HEK293T (cell line): Measurements from ENCODE around the gene CCT3.

ENCODE experiments used
- ARNT ChIP-seq: fragments of 450-650 bp; IDR thresholded peaks from 2 replicates; pipeline ENCODE4 v1.6.1; 2017; ENCODE audit warnings: mild to moderate bottlenecking
- BHLHE40 ChIP-seq: fragments of 450-650 bp; IDR thresholded peaks from 2 replicates; pipeline ENCODE4 v1.6.1; 2016; ENCODE audit warnings: mild to moderate bottlenecking, moderate library complexity, borderline replicate concordance
- CTBP1 ChIP-seq: fragments of 450-650 bp; IDR thresholded peaks from 2 replicates; pipeline ENCODE4 v1.6.1; 2016; ENCODE audit warnings: borderline replicate concordance
- ELF4 ChIP-seq: fragments of 450-650 bp; IDR thresholded peaks from 2 replicates; pipeline ENCODE4 v1.6.1; 2017; ENCODE audit warnings: antibody characterized with exemption
- FOXA1 ChIP-seq: fragments of 450-650 bp; IDR thresholded peaks from 2 replicates; pipeline ENCODE4 v1.6.1; 2016; ENCODE audit warnings: mild to moderate bottlenecking
- FOXK2 ChIP-seq: fragments of 450-650 bp; IDR thresholded peaks from 2 replicates; pipeline ENCODE4 v1.6.1; 2016; ENCODE audit warnings: mild to moderate bottlenecking
- SP1 ChIP-seq: fragments of 450-650 bp; IDR thresholded peaks from 2 replicates; pipeline ENCODE4 v1.6.1; 2017
- SUZ12 ChIP-seq: fragments of 450-650 bp; IDR thresholded peaks from 2 replicates; pipeline ENCODE4 v1.6.1; 2016; ENCODE audit warnings: mild to moderate bottlenecking
- TARDBP ChIP-seq: fragments of 450-650 bp; IDR thresholded peaks from 2 replicates; pipeline ENCODE4 v1.6.1; 2016
- ZNF384 ChIP-seq: fragments of 450-650 bp; IDR thresholded peaks from 2 replicates; pipeline ENCODE4 v1.6.1; 2016
- TF ChIP-seq, protein P1 (sequence below): fragments of 450-650 bp; IDR thresholded peaks from 2 replicates; pipeline ENCODE4 v1.6.1; 2016

GRCh38 chr1:156384007-156384406 is 45.9 kb upstream of the CCT3 start:
- no peak for TF ChIP-seq SP1
- no peak for TF ChIP-seq FOXK2
- no peak for TF ChIP-seq ELF4
- TF ChIP-seq BHLHE40, result no peak
- TF ChIP-seq ZNF384, result no peak
- no peak for TF ChIP-seq SUZ12
- TF ChIP-seq CTBP1, result no peak
- no peak for TF ChIP-seq FOXA1
- TF ChIP-seq, protein P1, sequence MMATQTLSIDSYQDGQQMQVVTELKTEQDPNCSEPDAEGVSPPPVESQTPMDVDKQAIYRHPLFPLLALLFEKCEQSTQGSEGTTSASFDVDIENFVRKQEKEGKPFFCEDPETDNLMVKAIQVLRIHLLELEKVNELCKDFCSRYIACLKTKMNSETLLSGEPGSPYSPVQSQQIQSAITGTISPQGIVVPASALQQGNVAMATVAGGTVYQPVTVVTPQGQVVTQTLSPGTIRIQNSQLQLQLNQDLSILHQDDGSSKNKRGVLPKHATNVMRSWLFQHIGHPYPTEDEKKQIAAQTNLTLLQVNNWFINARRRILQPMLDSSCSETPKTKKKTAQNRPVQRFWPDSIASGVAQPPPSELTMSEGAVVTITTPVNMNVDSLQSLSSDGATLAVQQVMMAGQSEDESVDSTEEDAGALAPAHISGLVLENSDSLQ, result no peak
- no peak for TF ChIP-seq TARDBP
- no peak for TF ChIP-seq ARNT
